Inflammatory macrophage treated with lipopolysaccharide for 1 hour (primary cell): ENCODE measurements around the gene ELFN1.

Experiments used
- DNase-seq, 2 donors: peaks; one replicate each; pipeline ENCODE4 v3.0.0-alpha.2; 2020 to 2022

The ELFN1 gene

GRCh38 chr7:1643270-1644092 lies 26.6 kb upstream of the ELFN1 start:
- DNase-seq: no peak

GRCh38 chr7:1644341-1645070 lies 25.6 kb upstream of the ELFN1 start:
- no peak for DNase-seq

GRCh38 chr7:1645071-1645409 lies 25.0 kb upstream of the ELFN1 start:
- DNase-seq: no peak

- DNase-seq: no peak
These were observed 24.6 kb upstream of the ELFN1 start for GRCh38 chr7:1645476-1645875.

GRCh38 chr7:1646391-1646790 lies 23.7 kb upstream of the ELFN1 start:
- no peak for DNase-seq

GRCh38 chr7:1646957-1647891 lies 22.9 kb upstream of the ELFN1 start:
- DNase-seq: no peak

GRCh38 chr7:1647961-1648672 lies 22.0 kb upstream of the ELFN1 start:
- DNase-seq: no peak

GRCh38 chr7:1649751-1650326 lies 20.2 kb upstream of the ELFN1 start:
- no peak for DNase-seq

GRCh38 chr7:1650363-1651030 lies 19.6 kb upstream of the ELFN1 start:
- no peak for DNase-seq

- no peak for DNase-seq
These were observed 19.0 kb upstream of the ELFN1 start for GRCh38 chr7:1651031-1651446.

GRCh38 chr7:1651891-1652290 lies 18.2 kb upstream of the ELFN1 start:
- no peak for DNase-seq

- DNase-seq: no peak
These were observed 16.6 kb upstream of the ELFN1 start for GRCh38 chr7:1653500-1653899.

GRCh38 chr7:1654111-1654510 lies 16.0 kb upstream of the ELFN1 start:
- no peak for DNase-seq

- DNase-seq: no peak
These were observed 15.2 kb upstream of the ELFN1 start for GRCh38 chr7:1654738-1655475.

- DNase-seq: no peak
These were observed 10.4 kb upstream of the ELFN1 start for GRCh38 chr7:1659696-1660095.

GRCh38 chr7:1661461-1661860 lies 8.6 kb upstream of the ELFN1 start:
- no peak for DNase-seq

- no peak for DNase-seq
These were observed 8.0 kb upstream of the ELFN1 start for GRCh38 chr7:1662101-1662500.

- no peak for DNase-seq
These were observed 7.3 kb upstream of the ELFN1 start for GRCh38 chr7:1662767-1663166.

- DNase-seq: no peak
These were observed 6.9 kb upstream of the ELFN1 start for GRCh38 chr7:1663223-1663622.

GRCh38 chr7:1663857-1664651 lies 6.0 kb upstream of the ELFN1 start:
- DNase-seq: no peak
